NT2/D1 (cell line): ENCODE measurements around the gene TNRC6C.

Experiments
- SUZ12 ChIP-seq: IDR thresholded peaks from 2 replicates; pipeline ENCODE4 v1.6.1; 2011; ENCODE audit not compliant: insufficient read length, insufficient read depth; ENCODE audit errors: extremely low read depth
- ZNF274 ChIP-seq: IDR thresholded peaks from 2 replicates; pipeline ENCODE4 v1.6.1; 2011; ENCODE audit warnings: mild to moderate bottlenecking, low read depth, low read length

DNA sequence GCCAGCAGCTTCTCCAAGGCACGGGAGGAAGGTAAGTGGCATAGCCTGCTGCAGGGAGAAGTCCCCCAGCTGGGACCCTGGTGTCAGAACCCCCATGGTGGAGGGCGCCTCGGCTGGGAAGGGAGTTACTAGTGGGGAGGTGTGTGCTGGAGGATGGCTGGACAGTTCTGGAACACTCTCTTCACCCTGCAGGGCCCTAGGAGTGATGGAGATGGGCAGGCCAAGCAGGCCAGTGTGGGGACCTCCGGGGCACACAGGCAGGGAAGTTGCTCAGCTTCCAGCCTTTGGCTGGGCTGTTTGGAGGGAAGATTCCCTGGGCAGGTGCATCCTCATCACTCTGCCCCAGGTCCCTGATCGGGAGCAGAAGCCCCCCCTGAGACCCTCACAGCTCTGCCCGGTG lies 188.4 kb downstream of the TNRC6C start:
- TF ChIP-seq ZNF274 (no peak), SUZ12 (no peak)
